GM12801 (cell line): Measurements from ENCODE around the gene CCL24.

Experiments used
- TF ChIP-seq, protein P1 (sequence below): IDR thresholded peaks from one replicate; pipeline ENCODE4 v1.5.1; 2011; ENCODE audit warnings: control low read depth; ENCODE audit not compliant: insufficient read length; ENCODE audit errors: extremely low read depth

Gene CCL24, protein sequence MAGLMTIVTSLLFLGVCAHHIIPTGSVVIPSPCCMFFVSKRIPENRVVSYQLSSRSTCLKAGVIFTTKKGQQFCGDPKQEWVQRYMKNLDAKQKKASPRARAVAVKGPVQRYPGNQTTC

DNA sequence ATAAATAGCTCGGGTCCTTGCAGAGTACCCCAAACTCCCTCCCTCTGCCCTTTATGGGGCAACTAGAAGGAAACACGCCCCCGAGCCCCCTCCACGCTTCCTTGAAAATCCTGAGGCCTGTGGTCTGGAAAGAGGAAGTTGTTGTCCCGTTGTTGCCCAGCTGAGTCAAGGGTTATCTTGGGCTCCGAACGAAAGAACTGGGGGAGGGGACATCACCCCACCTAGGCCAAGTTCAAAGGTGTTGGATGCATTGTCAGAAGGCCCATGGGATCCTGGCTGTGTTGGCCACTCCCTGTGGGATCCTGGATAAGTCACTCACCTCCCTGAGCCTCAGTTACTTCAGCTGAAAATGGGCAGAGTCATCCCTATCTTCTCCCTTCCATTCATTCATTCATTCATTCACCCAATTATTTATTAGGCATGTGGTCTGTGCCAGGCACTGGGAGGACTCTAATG lies at the start of gene CCL24:
TSS of gene CCL24 (minus strand) at position 26 of the 456 bp plus-strand sequence. CDS start 91 bp downstream, outside the sequence.
- TF ChIP-seq, protein P1, sequence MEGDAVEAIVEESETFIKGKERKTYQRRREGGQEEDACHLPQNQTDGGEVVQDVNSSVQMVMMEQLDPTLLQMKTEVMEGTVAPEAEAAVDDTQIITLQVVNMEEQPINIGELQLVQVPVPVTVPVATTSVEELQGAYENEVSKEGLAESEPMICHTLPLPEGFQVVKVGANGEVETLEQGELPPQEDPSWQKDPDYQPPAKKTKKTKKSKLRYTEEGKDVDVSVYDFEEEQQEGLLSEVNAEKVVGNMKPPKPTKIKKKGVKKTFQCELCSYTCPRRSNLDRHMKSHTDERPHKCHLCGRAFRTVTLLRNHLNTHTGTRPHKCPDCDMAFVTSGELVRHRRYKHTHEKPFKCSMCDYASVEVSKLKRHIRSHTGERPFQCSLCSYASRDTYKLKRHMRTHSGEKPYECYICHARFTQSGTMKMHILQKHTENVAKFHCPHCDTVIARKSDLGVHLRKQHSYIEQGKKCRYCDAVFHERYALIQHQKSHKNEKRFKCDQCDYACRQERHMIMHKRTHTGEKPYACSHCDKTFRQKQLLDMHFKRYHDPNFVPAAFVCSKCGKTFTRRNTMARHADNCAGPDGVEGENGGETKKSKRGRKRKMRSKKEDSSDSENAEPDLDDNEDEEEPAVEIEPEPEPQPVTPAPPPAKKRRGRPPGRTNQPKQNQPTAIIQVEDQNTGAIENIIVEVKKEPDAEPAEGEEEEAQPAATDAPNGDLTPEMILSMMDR, result no peak

DNA sequence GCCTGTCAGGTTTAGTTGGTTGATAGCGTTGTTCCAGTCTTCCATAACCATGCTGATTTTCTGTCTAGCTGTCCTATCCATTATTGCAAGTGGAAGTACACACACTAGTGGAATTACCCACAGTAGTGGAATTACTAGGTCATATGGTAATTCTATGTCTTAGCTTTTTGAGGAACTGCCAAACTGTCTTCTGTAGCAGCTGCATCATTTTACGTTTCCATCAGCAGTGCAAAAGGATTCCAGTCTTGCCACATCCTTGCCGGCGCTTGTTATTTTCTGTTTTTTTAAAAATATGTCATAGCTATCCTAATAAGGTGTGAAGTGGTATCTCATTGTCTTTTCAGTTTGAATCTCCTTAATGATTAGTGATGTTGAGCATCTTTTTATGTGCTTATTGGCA lies 48.0 kb upstream of the CCL24 start:
- TF ChIP-seq, protein P1, result no peak

DNA sequence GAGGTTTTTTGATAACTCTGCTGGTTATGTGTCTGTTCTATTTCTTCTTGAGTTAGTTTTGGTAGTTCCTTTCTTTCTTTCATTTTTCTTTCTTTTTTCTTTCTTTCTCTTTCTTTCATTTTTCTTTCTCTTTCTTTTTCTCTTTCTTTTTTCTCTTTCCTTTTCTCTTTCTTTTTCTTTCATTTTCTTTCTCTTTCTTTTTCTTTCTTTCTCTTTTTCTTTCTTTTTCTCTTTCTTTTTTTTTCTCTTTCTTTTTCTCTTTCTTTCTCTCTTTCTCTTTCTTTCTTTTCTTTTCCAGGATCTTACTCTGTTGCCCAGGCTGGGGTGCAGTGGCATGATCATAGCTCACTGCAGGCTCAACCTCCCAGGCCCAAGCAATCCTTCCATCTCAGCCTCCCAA lies 44.8 kb upstream of the CCL24 start:
- TF ChIP-seq, protein P1, result no peak

DNA sequence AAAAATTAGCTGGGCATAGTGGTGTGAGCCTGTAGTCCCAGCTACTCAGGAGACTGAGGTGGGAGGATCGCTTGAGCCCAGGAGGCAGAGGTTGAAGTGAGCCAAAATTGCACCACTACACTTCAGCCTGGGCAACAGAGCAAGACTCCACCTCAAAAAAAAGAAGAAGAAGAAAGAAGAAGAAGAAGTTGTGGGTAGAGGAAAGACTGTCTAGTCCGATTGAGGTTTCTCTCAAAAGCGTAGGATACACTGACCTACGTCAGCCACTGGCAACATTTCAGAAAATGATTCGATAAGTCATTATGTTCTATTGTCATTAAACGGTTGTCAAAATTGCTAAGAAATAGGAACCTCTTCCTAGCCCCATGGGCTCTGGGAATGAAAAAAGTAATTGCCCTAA lies 42.9 kb upstream of the CCL24 start:
- TF ChIP-seq, protein P1, result no peak

DNA sequence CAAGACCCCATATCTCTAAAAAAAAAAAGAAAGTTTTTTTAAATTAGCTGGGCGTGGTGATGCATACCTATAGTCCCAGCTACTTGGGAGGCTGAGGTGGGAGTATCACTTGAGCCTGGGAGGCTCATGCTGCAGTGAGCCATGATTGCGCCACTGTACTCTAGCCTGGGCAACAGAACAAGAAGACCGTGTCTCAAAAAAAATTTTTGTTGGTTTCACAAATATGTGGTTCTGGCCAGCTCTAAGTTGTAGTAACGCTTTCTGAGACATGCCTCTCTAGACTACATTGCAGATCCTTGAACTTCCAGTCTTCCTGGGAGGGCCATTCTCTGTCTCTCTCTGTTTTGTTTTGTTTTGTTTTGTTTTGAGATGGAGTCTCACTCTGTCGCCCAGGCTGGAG lies 40.6 kb upstream of the CCL24 start:
- TF ChIP-seq, protein P1, result no peak

DNA sequence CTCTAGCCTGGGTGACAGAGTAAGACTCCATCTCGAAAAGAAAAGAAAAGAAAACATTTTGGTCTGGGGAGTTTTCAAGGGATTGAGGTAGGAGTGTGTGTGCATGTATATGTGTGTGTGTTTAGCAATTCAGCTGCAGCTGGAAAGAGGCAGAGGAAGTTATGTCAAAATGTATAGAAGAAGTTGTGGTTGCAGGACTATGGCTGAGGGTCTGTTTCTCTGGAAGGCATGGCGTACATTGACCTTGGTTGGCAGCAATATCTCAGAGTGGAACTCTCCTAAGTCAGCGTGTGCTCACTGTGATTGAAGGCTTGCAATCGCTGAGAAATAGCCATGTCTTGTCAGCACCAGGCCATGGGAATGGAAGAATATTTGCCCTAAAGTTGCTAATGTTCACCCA lies 36.6 kb upstream of the CCL24 start:
- TF ChIP-seq, protein P1, result no peak

DNA sequence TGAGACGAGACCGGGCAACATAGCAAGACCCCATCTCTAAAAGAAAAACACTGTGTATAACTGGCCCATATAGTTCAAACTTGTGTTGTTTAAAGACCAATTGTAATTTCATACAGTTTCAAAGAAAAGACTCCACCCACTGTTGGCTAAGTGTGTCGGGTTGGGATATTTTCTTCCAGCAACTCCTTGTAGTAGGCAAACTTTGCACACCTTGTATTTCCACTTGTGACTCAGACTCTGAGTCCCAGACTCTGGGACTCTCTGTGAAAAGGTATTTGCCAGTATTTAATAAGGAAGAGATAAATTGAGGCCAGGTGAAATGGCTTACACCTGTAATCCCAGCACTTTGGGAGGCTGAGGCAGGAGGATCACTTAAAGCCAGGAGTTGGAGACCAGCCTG lies 36.0 kb upstream of the CCL24 start:
- TF ChIP-seq, protein P1, result no peak

DNA sequence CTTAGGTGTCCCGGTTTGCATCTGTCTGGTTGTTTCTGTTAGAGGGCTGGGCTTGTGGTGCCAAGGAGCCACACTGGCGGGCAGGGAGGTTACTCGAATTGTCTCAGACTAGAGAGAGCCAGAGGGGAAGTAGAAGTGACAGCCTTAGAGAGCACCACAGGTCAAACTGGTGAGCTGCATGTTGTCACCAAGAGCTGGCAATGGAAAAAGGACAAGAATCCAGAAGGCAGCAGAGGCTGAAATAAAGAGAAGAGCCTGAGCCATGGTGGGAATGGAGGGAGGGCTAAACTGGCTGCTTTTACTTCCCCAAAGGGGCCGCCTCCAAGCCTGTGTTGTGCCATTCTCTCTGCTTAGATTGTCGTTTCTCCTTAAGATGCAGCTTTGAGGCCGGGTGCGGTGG lies 34.1 kb upstream of the CCL24 start:
- TF ChIP-seq, protein P1, result no peak
